ENCODE results near the gene ERBB4.

Gene ERBB4

GRCh38 chr2:211946960-211947359 is 591.6 kb downstream of the ERBB4 start:
- no peak overlapping the region for H3K4me3 ChIP-seq (ENCODE audit: low read length)
- DNase-seq (ENCODE audit: low read depth): no peak
- no peak for TF ChIP-seq CTCF (conservative IDR thresholded peaks at IDR 0.05; ENCODE audit: low read length)

- H3K4me3 ChIP-seq (ENCODE audit: low read length): no peak overlapping the region
- TF ChIP-seq CTCF (conservative IDR thresholded peaks at IDR 0.05; ENCODE audit: low read length): no peak
- DNase-seq (ENCODE audit: low read depth): no peak
Measured at GRCh38 chr2:211944572-211944971, 594.0 kb downstream of the ERBB4 start.

- no peak for DNase-seq (ENCODE audit: low read depth)
- no peak overlapping the region for H3K4me3 ChIP-seq (ENCODE audit: low read length)
- no peak for TF ChIP-seq CTCF (conservative IDR thresholded peaks at IDR 0.05; ENCODE audit: low read length)
Measured at GRCh38 chr2:211942153-211942552, 596.4 kb downstream of the ERBB4 start.

- TF ChIP-seq CTCF (conservative IDR thresholded peaks at IDR 0.05; ENCODE audit: low read length): no peak
- no peak overlapping the region for H3K4me3 ChIP-seq (ENCODE audit: low read length)
- DNase-seq (ENCODE audit: low read depth): no peak
Measured at GRCh38 chr2:211941216-211941747, 597.3 kb downstream of the ERBB4 start.

GRCh38 chr2:211939177-211939576 is 599.4 kb downstream of the ERBB4 start:
- DNase-seq (ENCODE audit: low read depth): no peak
- TF ChIP-seq CTCF (conservative IDR thresholded peaks at IDR 0.05; ENCODE audit: low read length): no peak
- H3K4me3 ChIP-seq (ENCODE audit: low read length): no peak overlapping the region

- DNase-seq (ENCODE audit: low read depth): no peak
- TF ChIP-seq CTCF (conservative IDR thresholded peaks at IDR 0.05; ENCODE audit: low read length): no peak
- no peak overlapping the region for H3K4me3 ChIP-seq (ENCODE audit: low read length)
Measured at GRCh38 chr2:211934811-211935210, 603.8 kb downstream of the ERBB4 start.

GRCh38 chr2:211931314-211931713 is 607.3 kb downstream of the ERBB4 start:
- no peak for DNase-seq (ENCODE audit: low read depth)
- no peak overlapping the region for H3K4me3 ChIP-seq (ENCODE audit: low read length)
- no peak for TF ChIP-seq CTCF (conservative IDR thresholded peaks at IDR 0.05; ENCODE audit: low read length)
